ENCODE measurements around the gene KRT82. TPM values are rescaled to one million over a fixed set of nuclear protein-coding genes. Genes with fewer than 3 reads are reported as not detected.

Gene KRT82
- total RNA-seq, 1 donor from 2014 or later: not detected

DNA sequence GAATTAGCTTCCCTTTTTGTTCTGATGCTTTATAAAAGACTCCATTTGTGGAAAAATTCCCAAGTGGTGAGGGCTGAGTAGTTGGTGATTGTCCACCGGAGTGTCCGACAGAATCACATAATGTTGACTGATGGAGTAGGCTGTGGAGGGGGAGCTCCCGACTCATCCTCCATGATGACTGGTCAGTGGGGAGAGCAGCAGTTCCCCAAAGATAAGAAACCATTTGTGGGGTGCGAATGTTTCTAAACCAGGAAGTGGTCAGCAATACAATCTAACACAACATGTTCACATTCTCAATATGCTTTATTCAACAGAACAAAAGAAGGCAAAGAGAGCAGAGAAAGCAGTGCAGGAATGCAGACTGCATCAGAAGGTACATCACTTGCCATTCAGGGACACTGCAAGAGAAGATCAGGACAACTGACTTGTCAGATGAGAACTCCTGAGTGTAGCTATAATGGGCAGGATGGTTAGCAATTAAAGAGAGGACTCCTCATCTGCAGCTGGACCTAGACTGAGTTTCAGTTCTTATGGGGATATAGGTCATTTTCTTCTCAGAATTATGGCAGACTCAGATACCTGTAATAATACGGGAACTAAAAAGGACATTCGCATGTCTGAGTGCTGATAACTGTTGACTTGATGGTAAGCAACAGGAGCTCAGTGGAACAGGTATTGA lies 40.4 kb upstream of the KRT82 start:
- intact Hi-C loops (cut with DNase I): no loop called here
- H3K9me3 ChIP-seq: no peaks in the 10 kb centered on the region
- H3K27ac ChIP-seq: no peak overlapping the region
- TF ChIP-seq, protein P1, sequence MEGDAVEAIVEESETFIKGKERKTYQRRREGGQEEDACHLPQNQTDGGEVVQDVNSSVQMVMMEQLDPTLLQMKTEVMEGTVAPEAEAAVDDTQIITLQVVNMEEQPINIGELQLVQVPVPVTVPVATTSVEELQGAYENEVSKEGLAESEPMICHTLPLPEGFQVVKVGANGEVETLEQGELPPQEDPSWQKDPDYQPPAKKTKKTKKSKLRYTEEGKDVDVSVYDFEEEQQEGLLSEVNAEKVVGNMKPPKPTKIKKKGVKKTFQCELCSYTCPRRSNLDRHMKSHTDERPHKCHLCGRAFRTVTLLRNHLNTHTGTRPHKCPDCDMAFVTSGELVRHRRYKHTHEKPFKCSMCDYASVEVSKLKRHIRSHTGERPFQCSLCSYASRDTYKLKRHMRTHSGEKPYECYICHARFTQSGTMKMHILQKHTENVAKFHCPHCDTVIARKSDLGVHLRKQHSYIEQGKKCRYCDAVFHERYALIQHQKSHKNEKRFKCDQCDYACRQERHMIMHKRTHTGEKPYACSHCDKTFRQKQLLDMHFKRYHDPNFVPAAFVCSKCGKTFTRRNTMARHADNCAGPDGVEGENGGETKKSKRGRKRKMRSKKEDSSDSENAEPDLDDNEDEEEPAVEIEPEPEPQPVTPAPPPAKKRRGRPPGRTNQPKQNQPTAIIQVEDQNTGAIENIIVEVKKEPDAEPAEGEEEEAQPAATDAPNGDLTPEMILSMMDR (IDR thresholded peaks at IDR 0.05): no peak
- no peak overlapping the region for H3K4me3 ChIP-seq
- DNase-seq: no peak
- H3K36me3 ChIP-seq: no peaks in the 10 kb centered on the region
- no peak for ATAC-seq
- H3K4me1 ChIP-seq: no peaks in the 10 kb centered on the region
- peaks cover 2% of the 10 kb centered on the region for H3K27me3 ChIP-seq

DNA sequence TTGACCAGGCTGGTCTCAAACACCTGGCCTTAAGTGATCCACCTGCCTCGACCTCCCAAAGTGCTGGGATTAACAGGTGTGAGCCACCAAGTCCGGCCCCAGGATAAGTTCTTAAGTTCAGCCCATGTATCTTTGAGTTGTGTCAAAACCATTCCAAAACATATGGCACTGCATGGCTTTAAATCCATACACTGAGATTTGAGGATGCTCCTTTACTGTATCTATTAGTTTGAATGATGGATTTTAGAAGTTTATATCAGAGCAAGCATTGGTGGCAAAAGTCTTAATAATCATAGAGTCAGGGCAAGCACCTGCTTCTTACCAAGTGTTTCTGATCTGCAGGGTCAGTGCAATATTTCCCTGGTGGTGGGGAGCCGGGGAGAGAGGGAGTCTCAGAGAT lies 39.7 kb upstream of the KRT82 start:
- no peaks in the 10 kb centered on the region for H3K9me3 ChIP-seq
- TF ChIP-seq, protein P1 (IDR thresholded peaks at IDR 0.05): no peak
- no peak overlapping the region for H3K27ac ChIP-seq
- no peak for DNase-seq
- no peaks in the 10 kb centered on the region for H3K36me3 ChIP-seq
- peaks cover 8% of the 10 kb centered on the region for H3K27me3 ChIP-seq
- no peak for ATAC-seq
- intact Hi-C loops (cut with DNase I): no loop called here
- no peak overlapping the region for H3K4me3 ChIP-seq
- H3K4me1 ChIP-seq: no peaks in the 10 kb centered on the region

DNA sequence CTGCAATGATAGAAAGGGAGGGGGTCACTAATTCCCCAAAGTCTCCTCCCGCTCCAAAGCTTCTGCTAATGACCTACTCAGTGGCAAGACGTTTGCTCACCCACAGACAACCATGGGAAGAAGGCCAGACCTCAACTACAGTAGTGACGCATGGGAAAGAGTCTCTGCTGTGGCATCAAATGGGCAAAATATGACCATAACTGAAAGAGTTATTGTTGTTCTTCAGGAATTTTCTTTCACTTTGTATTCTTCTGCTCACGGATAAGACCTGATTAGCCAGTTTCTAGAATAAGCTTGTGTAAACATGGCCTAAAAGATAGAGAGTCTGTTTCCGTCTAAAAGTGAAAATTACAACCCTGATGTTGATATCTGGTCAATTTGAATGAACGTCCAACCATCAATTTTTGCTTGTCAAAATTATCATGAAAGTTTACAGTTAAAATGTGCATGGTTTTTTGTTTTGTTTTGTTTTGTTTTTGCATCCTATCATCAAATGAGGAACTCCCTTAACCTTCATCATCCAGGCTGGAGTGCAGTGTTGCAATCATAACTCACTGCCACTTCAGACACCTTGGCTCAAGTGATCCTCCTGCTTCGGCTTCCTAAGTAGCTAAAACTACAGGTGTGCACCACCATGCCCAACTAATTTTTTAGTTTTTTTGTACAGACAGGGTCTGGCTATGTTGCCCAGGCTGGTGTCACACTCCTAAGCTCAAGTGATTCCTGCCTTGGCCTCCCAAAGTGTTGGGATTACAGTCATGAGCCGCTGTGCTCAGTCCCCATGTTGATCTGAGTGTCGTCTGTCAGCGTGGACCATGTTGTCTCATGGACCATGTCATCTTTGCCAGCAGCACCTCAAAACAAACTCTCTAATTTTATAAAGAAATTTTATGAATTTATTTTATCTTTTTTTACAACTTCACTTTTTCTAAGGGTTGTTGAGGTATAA lies 38.8 kb upstream of the KRT82 start:
- Histone ChIP-seq H3K4me1 (no peaks in the 10 kb centered on the region), H3K27ac (no peak overlapping the region), H3K4me3 (no peak overlapping the region), H3K27me3 (peaks cover 14% of the 10 kb centered on the region), H3K36me3 (no peaks in the 10 kb centered on the region), H3K9me3 (no peaks in the 10 kb centered on the region)
- no peak for DNase-seq
- intact Hi-C loops (cut with DNase I): no loop called here
- ATAC-seq: no peak
- TF ChIP-seq, protein P1 (IDR thresholded peaks at IDR 0.05): no peak

DNA sequence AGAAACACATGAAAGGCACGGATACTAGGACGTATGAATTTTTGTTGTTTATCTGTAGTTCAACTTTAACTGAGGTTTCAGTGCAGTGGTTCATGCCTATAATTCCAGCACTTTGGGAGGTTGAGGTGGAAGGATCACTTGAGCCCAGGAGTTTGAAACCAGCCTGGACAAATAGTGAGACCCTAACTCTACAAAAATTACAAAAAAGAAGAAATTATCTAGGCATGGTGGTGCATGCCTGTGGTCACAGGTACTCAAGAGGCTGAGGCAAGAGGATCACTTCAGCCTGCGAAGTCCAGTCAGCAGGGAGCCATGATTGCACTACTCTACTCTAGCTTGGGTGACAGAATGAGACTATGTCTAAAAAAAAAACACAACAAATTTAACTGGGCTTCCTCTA lies 37.8 kb upstream of the KRT82 start:
- Histone ChIP-seq H3K27me3 (peaks cover 14% of the 10 kb centered on the region), H3K4me1 (no peaks in the 10 kb centered on the region), H3K27ac (no peak overlapping the region), H3K36me3 (no peaks in the 10 kb centered on the region), H3K4me3 (no peak overlapping the region), H3K9me3 (no peaks in the 10 kb centered on the region)
- intact Hi-C loops (cut with DNase I): no loop called here
- no peak for ATAC-seq
- DNase-seq: no peak
- TF ChIP-seq, protein P1 (IDR thresholded peaks at IDR 0.05): no peak

DNA sequence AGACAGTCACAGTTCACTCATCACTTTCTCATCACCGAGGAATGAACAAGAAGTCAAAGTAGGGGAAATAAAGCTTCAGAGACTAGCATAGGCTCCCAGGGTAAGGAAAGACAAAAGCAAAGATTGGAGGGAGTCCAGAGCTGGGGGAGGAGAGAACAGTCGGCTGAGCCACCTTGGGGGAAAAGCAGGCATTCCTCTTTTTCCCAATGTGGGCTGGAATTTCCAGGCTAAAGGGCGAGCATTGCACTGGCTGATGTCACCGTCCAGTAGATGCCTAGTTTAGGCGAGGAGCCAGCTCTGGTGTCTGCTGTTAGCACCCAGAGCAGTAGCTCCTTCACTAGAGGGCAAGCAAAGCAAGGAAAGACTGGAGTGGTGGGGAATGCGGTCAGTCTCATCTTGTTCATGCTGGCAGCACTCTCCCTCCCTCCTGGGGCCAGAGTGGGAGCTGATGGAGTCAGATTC lies 36.5 kb upstream of the KRT82 start:
- Histone ChIP-seq H3K27me3 (peaks cover 14% of the 10 kb centered on the region), H3K4me1 (no peaks in the 10 kb centered on the region), H3K36me3 (no peaks in the 10 kb centered on the region), H3K4me3 (no peak overlapping the region), H3K27ac (no peak overlapping the region), H3K9me3 (no peaks in the 10 kb centered on the region)
- no peak for DNase-seq
- TF ChIP-seq, protein P1 (IDR thresholded peaks at IDR 0.05): no peak
- no peak for ATAC-seq
- intact Hi-C loops (cut with DNase I): no loop called here

Measured in upper lobe of right lung (tissue), 1 donor.